Measurements from ENCODE around the gene TH.
A peak's percentile ranks its signal among the peaks of the same experiment; 100 is the strongest.

Gene TH

GRCh38 chr11:2169005-2169378 is 2.6 kb downstream of the TH start:
- no peak overlapping the region for H2BK120ac ChIP-seq (ENCODE audit: low read depth, low read length)
- no peak overlapping the region for H3K18ac ChIP-seq (ENCODE audit: low read length)
- no peak overlapping the region for H4K8ac ChIP-seq (ENCODE audit: low read depth, low read length)
- H2BK15ac ChIP-seq (replicated peaks; ENCODE audit: low read depth) = no peak overlapping the region
- no peak overlapping the region for H3K56ac ChIP-seq (ENCODE audit: low read length)
- no peak overlapping the region for H3K4me2 ChIP-seq (ENCODE audit: low read length)
- H3K9ac ChIP-seq (ENCODE audit: low read length) = no peak overlapping the region
- H3K4ac ChIP-seq (ENCODE audit: low read depth, low read length) = no peak overlapping the region
- no peaks in the 10 kb centered on the region for H3K79me1 ChIP-seq (ENCODE audit: low read length)
- no peaks in the 10 kb centered on the region for H3K27me3 ChIP-seq (ENCODE audit: insufficient read depth, low read length, poor library complexity)
- H3K4me3 ChIP-seq (ENCODE audit: low read length) = no peak overlapping the region
- H4K5ac ChIP-seq (ENCODE audit: low read length) = no peak overlapping the region
- H3K27ac ChIP-seq (ENCODE audit: low read depth, low read length) = no peak overlapping the region
- H3K23ac ChIP-seq (ENCODE audit: low read length) = no peak overlapping the region
- H3K36me3 ChIP-seq (ENCODE audit: control insufficient read depth, insufficient read depth, low read length) = no peaks in the 10 kb centered on the region
- no peaks in the 10 kb centered on the region for H3K4me1 ChIP-seq (ENCODE audit: control insufficient read depth, low read depth, low read length)
- no peak for DNase-seq
- H3K79me2 ChIP-seq (ENCODE audit: control insufficient read depth, insufficient read depth, low read length) = no peaks in the 10 kb centered on the region
- no CpG with 5 or more reads among the region's 10 CpGs for WGBS (ENCODE audit: extremely low coverage, insufficient coverage, low lambda C conversion rate)
- no peak overlapping the region for H2AK5ac ChIP-seq (ENCODE audit: low read length)
- H2BK5ac ChIP-seq (ENCODE audit: low read length) = no peak overlapping the region

- H3K4me1 ChIP-seq (ENCODE audit: control insufficient read depth, low read depth, low read length) = no peaks in the 10 kb centered on the region
- H2BK15ac ChIP-seq (replicated peaks; ENCODE audit: low read depth) = no peak overlapping the region
- no peak overlapping the region for H3K18ac ChIP-seq (ENCODE audit: low read length)
- no peak for DNase-seq
- no peak overlapping the region for H4K5ac ChIP-seq (ENCODE audit: low read length)
- H2BK120ac ChIP-seq (ENCODE audit: low read depth, low read length) = no peak overlapping the region
- H3K36me3 ChIP-seq (ENCODE audit: control insufficient read depth, insufficient read depth, low read length) = no peaks in the 10 kb centered on the region
- no peaks in the 10 kb centered on the region for H3K79me1 ChIP-seq (ENCODE audit: low read length)
- H4K8ac ChIP-seq (ENCODE audit: low read depth, low read length) = no peak overlapping the region
- H3K27ac ChIP-seq (ENCODE audit: low read depth, low read length) = no peak overlapping the region
- H2AK5ac ChIP-seq (ENCODE audit: low read length) = no peak overlapping the region
- H3K23ac ChIP-seq (ENCODE audit: low read length) = no peak overlapping the region
- no peak overlapping the region for H3K56ac ChIP-seq (ENCODE audit: low read length)
- H3K27me3 ChIP-seq (ENCODE audit: insufficient read depth, low read length, poor library complexity) = no peaks in the 10 kb centered on the region
- no peak overlapping the region for H3K4me3 ChIP-seq (ENCODE audit: low read length)
- H3K4ac ChIP-seq (ENCODE audit: low read depth, low read length) = no peak overlapping the region
- H3K4me2 ChIP-seq (ENCODE audit: low read length) = no peak overlapping the region
- H3K9ac ChIP-seq (ENCODE audit: low read length) = no peak overlapping the region
- no CpG with 5 or more reads among the region's 33 CpGs for WGBS (ENCODE audit: extremely low coverage, insufficient coverage, low lambda C conversion rate)
- H2BK5ac ChIP-seq (ENCODE audit: low read length) = no peak overlapping the region
- no peaks in the 10 kb centered on the region for H3K79me2 ChIP-seq (ENCODE audit: control insufficient read depth, insufficient read depth, low read length)
Measured at GRCh38 chr11:2168286-2169004, 3.2 kb downstream of the TH start.

DNA sequence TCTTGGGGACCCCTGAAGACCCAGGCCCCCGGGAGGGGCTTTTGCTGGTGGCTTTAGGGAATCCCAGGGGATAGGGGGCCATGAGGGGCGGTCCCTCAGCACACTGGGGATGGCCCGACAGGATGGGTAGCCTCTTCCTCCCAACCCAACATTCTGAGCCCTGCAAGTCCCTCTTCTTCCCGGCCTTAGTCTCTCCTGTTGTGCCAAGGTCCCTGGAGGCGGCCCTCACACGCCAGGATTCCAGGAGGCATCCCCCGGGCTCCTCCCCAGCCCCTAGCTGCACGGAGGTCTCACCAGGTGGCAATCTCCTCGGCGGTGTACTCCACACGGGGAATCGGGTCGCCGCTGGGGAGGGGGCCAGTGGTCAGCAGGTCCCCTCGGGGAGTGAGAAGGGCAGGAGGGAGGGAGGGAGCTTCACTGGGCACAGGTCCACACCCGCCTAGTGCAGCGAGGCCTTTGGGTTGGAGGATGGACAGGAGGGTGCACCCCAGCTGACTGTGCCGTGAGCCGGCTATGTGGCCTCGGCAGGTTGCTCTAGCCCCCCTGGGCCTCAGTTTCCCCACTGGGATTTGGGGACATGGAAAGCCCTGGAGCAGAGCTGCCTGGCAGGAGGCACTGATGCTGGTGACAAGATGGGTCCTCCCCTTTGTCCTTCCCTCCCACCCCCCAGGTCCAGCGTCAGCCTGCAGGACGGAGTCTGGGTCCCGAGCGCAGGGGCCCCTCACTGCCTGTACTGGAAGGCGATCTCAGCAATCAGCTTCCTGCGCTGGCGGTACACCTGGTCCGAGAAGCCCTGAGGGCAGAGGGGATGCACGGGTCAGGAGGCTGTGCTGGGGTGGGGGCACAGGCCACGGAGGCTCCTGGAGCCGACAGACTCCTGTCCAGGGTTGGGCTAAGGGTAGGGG is 4.2 kb downstream of the TH start:
- Histone ChIP-seq H3K18ac (ENCODE audit: low read length) (no peak overlapping the region), H4K8ac (ENCODE audit: low read depth, low read length) (no peak overlapping the region), H3K4me2 (ENCODE audit: low read length) (no peak overlapping the region), H3K4me1 (ENCODE audit: control insufficient read depth, low read depth, low read length) (no peaks in the 10 kb centered on the region), H3K4me3 (ENCODE audit: low read length) (no peak overlapping the region), H3K79me2 (ENCODE audit: control insufficient read depth, insufficient read depth, low read length) (no peaks in the 10 kb centered on the region), H3K27me3 (ENCODE audit: insufficient read depth, low read length, poor library complexity) (no peaks in the 10 kb centered on the region), H3K4ac (ENCODE audit: low read depth, low read length) (no peak overlapping the region), H4K5ac (ENCODE audit: low read length) (no peak overlapping the region), H3K36me3 (ENCODE audit: control insufficient read depth, insufficient read depth, low read length) (no peaks in the 10 kb centered on the region), H2AK5ac (ENCODE audit: low read length) (no peak overlapping the region), H3K79me1 (ENCODE audit: low read length) (no peaks in the 10 kb centered on the region), H3K56ac (ENCODE audit: low read length) (no peak overlapping the region), H2BK5ac (ENCODE audit: low read length) (no peak overlapping the region), H2BK120ac (ENCODE audit: low read depth, low read length) (no peak overlapping the region), H2BK15ac (replicated peaks; ENCODE audit: low read depth) (no peak overlapping the region), H3K27ac (ENCODE audit: low read depth, low read length) (no peak overlapping the region), H3K23ac (ENCODE audit: low read length) (no peak overlapping the region), H3K9ac (ENCODE audit: low read length) (no peak overlapping the region)
- no CpG with 5 or more reads among the region's 31 CpGs for WGBS (ENCODE audit: extremely low coverage, insufficient coverage, low lambda C conversion rate)
- DNase-seq = no peak

GRCh38 chr11:2166091-2166851 is 5.3 kb downstream of the TH start:
- H3K4ac ChIP-seq (ENCODE audit: low read depth, low read length) = no peak overlapping the region
- DNase-seq = peak; percentile 38
- H3K79me2 ChIP-seq (ENCODE audit: control insufficient read depth, insufficient read depth, low read length) = no peaks in the 10 kb centered on the region
- no CpG with 5 or more reads among the region's 70 CpGs for WGBS (ENCODE audit: extremely low coverage, insufficient coverage, low lambda C conversion rate)
- no peak overlapping the region for H2BK15ac ChIP-seq (replicated peaks; ENCODE audit: low read depth)
- no peak overlapping the region for H3K4me2 ChIP-seq (ENCODE audit: low read length)
- no peaks in the 10 kb centered on the region for H3K79me1 ChIP-seq (ENCODE audit: low read length)
- H3K4me1 ChIP-seq (ENCODE audit: control insufficient read depth, low read depth, low read length) = no peaks in the 10 kb centered on the region
- no peak overlapping the region for H3K27ac ChIP-seq (ENCODE audit: low read depth, low read length)
- H3K9ac ChIP-seq (ENCODE audit: low read length) = peak overlapping the region; percentile 44
- H2BK120ac ChIP-seq (ENCODE audit: low read depth, low read length) = no peak overlapping the region
- no peak overlapping the region for H3K4me3 ChIP-seq (ENCODE audit: low read length)
- H2AK5ac ChIP-seq (ENCODE audit: low read length) = no peak overlapping the region
- H4K8ac ChIP-seq (ENCODE audit: low read depth, low read length) = no peak overlapping the region
- H3K36me3 ChIP-seq (ENCODE audit: control insufficient read depth, insufficient read depth, low read length) = no peaks in the 10 kb centered on the region
- H3K56ac ChIP-seq (ENCODE audit: low read length) = peak overlapping the region; percentile 78
- H3K23ac ChIP-seq (ENCODE audit: low read length) = no peak overlapping the region
- no peaks in the 10 kb centered on the region for H3K27me3 ChIP-seq (ENCODE audit: insufficient read depth, low read length, poor library complexity)
- no peak overlapping the region for H2BK5ac ChIP-seq (ENCODE audit: low read length)
- no peak overlapping the region for H3K18ac ChIP-seq (ENCODE audit: low read length)
- no peak overlapping the region for H4K5ac ChIP-seq (ENCODE audit: low read length)

DNA sequence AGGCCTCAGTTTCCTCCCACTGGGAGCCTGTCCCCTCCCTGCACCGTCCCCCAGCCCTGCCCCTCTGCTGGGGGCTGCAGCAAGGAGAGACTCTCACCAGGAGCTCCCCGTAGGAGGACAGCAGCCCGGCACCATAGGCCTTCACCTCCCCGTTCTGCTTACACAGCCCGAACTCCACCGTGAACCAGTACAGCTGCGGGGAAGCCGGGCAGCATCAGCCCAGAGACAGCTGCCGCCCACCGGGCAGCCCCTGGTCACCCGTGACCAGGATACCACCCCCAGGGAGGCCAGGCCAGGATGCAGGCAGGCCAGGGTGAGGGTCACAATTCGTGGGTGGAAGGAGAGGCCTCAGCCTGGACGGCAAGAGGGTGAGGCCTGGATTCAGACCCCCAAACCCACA is 6.0 kb downstream of the TH start:
- Histone ChIP-seq H2BK15ac (replicated peaks; ENCODE audit: low read depth) (no peak overlapping the region), H2BK120ac (ENCODE audit: low read depth, low read length) (no peak overlapping the region), H3K27ac (ENCODE audit: low read depth, low read length) (no peak overlapping the region), H3K23ac (ENCODE audit: low read length) (no peak overlapping the region), H3K79me1 (ENCODE audit: low read length) (no peaks in the 10 kb centered on the region), H3K4ac (ENCODE audit: low read depth, low read length) (no peak overlapping the region), H2BK5ac (ENCODE audit: low read length) (no peak overlapping the region), H3K9ac (ENCODE audit: low read length) (no peak overlapping the region), H3K4me1 (ENCODE audit: control insufficient read depth, low read depth, low read length) (no peaks in the 10 kb centered on the region), H3K27me3 (ENCODE audit: insufficient read depth, low read length, poor library complexity) (no peaks in the 10 kb centered on the region), H3K36me3 (ENCODE audit: control insufficient read depth, insufficient read depth, low read length) (no peaks in the 10 kb centered on the region), H3K4me2 (ENCODE audit: low read length) (no peak overlapping the region), H4K8ac (ENCODE audit: low read depth, low read length) (no peak overlapping the region), H3K56ac (ENCODE audit: low read length) (no peak overlapping the region), H4K5ac (ENCODE audit: low read length) (no peak overlapping the region), H3K18ac (ENCODE audit: low read length) (no peak overlapping the region), H3K4me3 (ENCODE audit: low read length) (no peak overlapping the region), H2AK5ac (ENCODE audit: low read length) (no peak overlapping the region), H3K79me2 (ENCODE audit: control insufficient read depth, insufficient read depth, low read length) (no peaks in the 10 kb centered on the region)
- DNase-seq = no peak
- no CpG with 5 or more reads among the region's 13 CpGs for WGBS (ENCODE audit: extremely low coverage, insufficient coverage, low lambda C conversion rate)
